CD4-positive, alpha-beta T cell treated with Interleukin-2 at 100 ng/mL for 4 hours (primary cell): ENCODE data around the gene SESTD1.

Source experiments
- DNase-seq: peaks from one replicate; pipeline ENCODE4 v3.0.0-alpha.2; 2020; ENCODE audit warnings: low spot score

The SESTD1 gene

DNA sequence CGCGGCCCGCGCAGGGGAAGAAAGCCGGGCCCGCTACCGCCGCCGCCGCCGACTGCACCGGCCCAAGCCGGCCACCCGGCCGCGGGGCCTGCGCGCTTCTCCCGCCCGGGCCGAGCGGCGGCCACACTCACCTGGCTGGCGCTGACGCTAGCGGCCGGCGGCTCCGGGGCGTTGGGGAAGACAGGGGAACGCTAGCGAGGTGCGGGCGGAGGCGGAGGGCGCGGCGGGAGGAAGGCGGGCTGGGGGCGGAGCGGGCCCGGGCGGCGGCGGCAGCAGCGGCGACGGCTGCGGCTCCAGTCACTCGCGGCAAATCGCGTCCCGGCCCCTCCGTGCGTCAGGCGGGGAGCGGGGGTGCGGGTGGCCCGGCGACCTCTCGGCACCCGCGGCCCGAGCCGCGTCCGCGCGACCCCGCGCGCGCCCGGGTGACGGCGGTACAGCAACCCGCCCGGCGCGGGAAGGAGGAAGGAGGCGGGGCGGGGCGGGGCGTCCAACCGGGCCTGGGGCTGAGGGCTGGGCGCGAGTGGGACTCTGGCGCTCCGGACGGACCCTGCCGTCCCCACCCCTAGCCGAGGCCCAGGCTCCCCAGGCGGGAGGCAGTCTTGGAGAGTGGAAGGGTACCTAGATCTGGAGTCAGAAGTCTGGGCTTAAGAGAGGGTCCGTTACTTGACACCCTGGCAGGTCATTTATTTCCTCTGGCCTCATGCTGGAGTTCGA is at the start of gene SESTD1:
TSS of gene SESTD1 (minus strand) at position 465 of the 714 bp plus-strand sequence. CDS start 72,991 bp downstream, outside the sequence.
- peak; percentile 38 for DNase-seq

DNA sequence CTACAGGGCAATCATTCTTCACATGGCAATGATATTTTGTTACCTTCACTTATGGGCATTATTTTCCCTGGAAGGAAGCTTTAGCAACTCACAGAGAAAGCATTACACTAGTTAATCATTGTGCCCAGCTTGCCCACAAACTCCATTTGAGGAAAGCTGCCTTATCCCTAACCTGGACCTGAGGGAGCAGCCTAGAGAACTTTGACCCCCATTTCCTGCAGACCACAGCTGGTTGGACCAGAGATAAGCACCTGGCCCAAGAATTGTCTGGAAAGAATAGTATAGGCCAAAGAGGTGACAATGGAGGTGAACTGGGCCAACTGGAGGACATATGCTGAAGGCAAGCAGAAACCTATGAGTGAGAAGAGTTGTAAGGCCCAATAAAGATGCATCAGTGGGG is 48.4 kb upstream of the SESTD1 start:
- DNase-seq = no peak

- no peak for DNase-seq
Measured at GRCh38 chr2:179311101-179311500, 46.5 kb upstream of the SESTD1 start.

DNA sequence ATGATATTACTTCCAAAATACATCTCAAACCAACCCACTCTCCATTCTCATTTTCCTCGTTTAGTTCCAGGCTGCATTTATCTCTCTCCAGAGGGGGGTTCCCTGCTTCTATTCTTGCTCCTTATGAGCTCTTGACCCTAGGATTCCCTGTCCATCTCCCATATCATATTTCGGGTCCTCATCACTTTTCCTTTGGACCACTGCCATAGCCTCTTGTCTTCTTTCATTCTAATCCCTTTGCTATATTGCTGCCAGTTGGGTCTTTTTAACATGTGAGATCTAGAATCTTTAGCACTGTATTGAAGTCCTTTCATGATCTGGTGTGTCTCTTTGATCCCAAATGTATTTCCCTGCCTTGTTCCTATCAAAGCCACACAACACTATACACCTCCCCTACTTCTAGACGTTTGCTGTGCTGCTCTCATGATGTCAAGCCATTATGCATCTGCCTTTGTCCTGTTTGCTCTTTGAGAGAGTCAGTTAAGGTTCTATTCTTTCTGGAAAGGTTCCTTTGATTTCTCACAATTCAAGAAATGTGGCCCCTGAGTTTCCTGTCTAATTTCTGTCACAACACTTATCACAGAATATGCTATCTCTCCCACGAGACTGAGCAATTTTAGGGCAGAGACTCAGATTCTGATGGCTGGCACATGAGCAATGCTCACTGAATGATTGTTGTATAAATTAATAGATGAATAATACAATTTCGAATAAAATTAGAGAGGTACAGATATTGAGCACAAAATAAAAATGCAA is 43.2 kb upstream of the SESTD1 start:
- no peak for DNase-seq

- DNase-seq = no peak
Measured at GRCh38 chr2:179305125-179305524, 40.5 kb upstream of the SESTD1 start.

DNA sequence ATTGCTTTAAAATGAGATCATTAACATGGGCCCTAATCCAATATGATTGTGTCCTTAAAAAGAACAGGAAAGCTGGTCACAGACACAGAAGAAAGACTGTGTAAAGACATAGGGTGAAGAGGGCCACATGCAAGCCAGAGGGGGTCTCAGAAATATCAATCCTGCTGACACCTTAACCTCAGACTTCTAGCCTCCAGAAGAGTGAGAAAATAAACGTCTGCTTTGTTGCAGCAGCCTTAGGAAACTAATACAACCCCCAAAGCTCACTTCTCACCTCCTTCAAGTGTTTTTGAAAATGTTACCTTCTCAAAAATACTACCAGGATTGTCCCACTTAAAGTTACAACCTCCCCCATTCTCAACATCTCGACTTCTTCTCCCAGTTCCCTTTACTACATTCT is 39.8 kb upstream of the SESTD1 start:
- no peak for DNase-seq

DNA sequence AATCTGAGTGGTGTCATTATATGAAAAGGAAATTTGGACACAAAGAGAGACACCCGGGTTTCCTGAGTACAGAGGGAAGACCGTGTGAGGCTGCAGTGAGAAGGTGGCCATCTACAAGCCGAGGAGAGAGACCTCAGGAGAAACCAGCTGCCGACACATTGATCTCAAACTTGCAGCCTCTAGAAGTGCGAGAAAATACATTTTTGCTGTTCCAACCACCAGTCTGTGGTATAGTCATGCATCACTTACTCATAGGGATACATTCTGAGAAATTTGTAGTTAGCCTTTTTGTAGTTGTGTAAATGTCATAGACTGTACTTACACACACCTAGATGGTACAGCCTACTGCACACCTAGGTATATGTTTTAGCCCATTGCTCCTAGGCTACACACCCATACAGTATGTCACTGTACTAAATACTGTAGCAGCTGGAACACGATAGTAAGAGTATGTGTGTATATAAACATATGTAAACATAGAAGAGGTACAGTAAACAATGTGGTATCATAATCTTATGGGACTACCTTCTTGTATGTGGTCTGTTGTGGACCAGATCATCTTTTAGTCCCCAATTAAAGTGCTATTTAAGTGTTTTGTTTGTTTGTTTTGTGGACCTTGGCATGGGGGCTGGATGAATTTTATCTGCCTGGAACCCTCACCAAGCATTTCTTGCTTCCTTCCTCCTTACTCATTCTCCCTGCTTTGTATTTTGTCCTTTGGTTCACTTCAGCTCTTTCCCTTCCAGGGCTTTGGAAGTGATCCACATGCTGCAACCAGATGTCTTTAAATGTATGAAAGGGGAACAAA is 38.3 kb upstream of the SESTD1 start:
- no peak for DNase-seq

DNA sequence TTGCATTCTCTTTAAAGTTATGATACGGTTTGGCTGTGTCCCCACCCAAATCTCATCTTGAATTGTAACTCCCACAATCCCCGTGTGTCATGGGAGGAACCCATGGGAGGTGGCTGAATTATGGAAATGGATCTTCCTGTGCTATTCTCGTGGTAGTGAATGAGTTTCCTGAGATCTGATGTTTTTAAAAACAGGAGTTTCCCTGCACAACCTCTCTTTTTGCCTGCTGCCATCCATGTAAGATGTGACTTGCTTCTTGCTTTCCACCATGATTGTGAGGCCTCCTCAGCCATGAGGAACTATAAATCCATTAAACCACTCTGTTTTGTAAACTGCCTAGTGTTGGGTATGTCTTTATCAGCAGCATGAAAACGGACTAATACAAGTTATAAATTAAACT is 37.5 kb upstream of the SESTD1 start:
- DNase-seq = no peak

GRCh38 chr2:179298666-179299065 is 34.0 kb upstream of the SESTD1 start:
- DNase-seq = no peak

GRCh38 chr2:179297927-179298326 is 33.3 kb upstream of the SESTD1 start:
- DNase-seq = no peak

- no peak for DNase-seq
Measured at GRCh38 chr2:179290329-179290728, 25.7 kb upstream of the SESTD1 start.

DNA sequence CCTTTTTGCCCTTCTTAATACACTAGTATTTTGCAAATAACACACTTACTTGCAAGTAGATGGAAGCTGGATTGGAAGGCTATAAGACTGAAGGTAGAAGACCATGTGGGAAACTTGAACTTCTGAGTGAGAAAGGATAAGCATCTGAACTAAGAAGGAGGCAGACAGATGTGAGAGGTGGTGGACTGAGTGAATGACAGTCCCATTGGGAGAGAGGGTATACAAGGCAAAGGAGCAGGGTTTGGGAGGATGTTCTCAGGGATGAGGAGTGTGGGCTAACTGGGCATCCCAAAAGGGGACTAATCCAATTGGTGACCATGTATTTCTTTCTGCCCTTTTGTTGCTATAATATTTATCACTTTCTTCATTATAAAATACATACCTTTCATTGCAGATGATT is 20.4 kb upstream of the SESTD1 start:
- no peak for DNase-seq

DNA sequence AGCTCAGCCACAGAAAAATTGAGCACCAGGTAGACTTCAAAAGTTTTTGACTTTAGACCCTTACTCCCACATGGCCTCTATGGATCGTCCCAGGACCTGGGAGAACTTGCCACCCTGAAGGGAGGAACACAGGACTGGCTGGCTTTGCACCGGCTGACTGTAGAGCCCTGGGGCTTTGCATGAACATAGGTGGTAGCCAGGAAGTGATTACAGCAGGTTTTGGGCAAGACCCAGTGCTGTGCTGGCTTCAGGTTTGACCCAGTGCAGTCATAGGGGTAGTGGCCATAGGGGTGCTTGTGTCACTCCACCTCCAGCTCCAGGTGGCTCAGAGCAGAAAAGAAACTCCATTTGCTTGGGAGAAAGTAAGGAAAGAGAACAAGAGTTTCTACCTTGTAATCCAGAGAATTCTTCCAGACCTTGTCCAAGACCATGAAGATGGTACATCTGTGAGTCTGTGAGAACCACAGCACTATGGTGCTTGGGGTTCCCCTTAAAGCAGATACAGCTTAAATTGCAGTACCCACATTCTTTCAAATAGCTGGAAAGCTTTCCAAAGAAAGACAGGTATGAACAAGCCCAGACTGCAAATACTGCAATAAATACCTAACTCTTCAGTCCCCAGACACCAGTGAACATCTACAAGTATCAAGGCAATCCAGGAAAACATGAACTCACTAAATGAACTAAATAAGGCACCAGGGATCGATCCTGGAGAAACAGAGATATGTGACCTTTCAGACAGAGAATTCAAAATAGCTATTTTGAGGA is 13.0 kb upstream of the SESTD1 start:
- DNase-seq = no peak

DNA sequence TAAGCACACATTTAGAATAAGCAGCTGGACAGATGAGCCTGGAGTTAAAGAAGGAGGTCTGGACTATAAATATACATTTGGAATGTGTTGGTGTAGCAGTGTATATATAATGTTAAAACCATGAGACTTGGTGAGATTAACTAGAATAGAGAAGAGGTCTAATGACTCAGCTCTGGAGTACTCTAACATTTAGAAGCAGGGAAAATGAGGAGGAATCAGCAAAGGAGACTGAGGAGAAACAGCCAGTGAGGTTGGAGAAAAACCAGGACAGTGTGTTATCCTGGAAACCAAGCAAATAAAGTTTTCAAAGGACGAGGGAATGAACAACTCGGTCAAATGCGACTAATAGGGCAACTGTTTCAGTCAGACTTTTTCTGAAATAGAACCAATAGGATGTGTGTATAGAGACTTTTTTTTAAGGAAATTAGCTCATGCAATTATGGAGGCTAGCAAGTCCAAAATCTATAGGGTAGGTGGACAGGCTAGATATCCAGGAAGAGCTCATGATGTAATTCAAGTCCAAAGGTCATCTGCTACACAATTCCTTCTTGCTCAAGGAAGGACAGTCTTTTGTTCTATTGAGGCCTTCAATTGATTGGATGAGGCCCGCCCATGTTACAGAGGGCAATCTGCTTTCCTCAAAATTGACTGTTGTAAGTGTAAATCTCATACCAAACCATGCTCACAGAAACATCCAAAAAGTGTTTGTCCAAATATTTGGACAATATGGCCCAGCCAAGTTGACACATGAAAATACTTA is 10.8 kb upstream of the SESTD1 start:
- DNase-seq = no peak

DNA sequence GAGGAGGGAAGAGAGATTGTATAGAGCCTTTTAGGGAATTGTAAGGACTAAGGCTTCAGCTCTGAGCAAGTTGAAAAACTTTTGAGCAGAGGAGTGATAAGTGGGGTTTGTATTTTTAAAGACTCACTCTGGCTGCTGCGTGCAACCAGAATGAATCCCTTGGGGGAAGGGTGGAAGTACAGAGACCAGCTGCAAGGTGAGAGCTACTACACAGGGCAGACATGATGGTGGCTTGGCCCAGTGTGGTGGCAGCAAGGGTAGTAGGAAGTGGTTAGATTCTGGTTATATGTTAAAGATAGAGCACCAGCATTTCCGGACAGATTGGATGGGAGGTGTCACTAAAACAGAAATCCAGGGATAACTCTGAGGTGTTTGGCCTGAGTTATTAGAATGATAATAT is 10.1 kb upstream of the SESTD1 start:
- no peak for DNase-seq

- no peak for DNase-seq
Measured at GRCh38 chr2:179273461-179273962, 8.9 kb upstream of the SESTD1 start.

DNA sequence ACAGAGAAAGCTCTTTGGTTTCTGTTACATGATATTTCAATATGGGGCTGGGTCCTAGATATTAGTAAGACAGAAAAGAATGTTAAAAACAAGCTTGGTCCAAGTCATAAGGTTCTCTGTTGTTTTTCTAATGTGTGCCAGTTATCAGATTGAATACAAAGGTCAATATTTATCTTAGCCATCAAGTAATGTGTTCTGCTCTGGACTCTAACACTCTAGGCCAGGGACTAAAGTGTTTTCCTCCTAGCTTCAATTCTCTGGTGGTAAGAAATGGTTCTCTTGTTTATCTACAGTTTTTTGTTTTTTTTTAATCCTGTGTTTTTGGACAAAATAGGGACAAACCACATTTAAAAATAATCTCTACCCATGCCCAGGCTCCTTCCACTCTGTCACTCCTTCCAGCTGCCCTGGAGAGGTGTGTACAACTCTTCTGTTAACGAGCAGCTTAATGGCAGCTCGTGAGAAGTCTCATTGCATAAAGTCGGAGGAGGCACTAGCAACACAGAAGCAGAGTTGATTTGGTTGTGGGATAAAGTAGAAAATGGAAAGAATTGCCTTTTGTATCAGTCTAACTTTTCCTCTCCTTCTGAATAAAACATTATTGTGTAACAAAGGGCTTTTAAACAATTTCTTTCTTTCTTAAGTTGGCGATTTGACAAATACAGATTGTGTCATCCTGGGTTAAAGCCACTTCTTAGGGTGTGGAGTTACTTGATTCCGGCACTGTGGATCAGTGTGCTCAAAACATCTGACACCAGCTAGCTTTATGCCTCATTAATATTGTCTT is 8.0 kb upstream of the SESTD1 start:
- DNase-seq = no peak

GRCh38 chr2:179270689-179271088 is 6.1 kb upstream of the SESTD1 start:
- no peak for DNase-seq

DNA sequence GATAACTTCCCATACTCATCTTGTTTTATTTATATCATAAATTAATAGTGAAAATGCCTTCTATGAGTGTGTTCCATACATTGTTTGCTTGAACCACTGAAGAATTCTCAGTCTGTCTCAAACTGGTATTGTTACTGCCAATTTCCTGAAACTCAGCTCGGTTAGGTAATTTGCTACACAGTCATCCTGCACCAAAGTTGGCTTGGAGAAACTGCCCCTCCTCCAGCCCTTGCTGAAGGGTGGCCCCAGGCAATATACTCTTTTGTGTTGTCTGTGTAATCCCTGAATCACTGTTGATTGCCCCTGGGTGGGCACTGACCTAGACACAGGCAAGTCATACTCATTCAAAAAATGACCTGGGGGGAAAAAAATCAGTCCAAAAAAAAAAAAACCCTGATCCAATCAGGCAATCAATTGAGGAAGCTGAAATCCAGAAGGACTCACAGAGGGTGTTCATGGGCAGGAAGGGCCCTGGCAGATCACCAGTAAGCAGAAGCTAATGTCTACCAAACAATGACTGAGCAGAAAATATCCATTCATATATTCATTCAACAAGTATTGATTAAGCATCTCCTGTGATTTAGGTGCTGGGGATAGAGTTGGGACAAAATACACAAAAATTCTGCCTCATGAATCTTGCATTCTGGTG is 3.8 kb upstream of the SESTD1 start:
- DNase-seq = no peak

DNA sequence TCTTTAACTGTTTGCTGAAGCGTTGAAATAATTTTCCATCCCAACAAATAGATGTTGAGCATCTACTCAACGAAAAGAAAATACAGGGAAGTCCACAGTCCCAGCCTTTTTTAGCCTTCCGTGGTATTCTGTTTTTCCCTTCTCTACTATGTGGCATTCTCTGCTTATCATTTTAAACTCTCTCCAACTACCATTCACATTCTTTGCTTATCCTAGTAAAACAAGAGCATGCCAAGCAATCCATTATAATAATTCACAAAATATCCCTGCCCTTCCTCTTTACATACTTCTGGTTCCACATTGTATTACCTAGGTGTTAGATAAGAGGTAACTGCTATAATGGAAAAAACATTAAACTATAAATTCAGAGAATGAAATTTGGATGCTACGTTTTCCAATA is 1.6 kb upstream of the SESTD1 start:
- no peak for DNase-seq
